Esophagus muscularis mucosa (tissue), 4 donors: ENCODE results near the gene HDAC4.
A peak's percentile ranks its signal among the peaks of the same experiment; 100 is the strongest.

Experiments
- EP300 ChIP-seq: sonication (generic); formaldehyde crosslinking; IDR thresholded peaks from one replicate; pipeline ENCODE4 v1.6.1; 2017; ENCODE audit warnings: antibody characterized with exemption
- POLR2A ChIP-seq: fragments of 450-650 bp; IDR thresholded peaks from one replicate; pipeline ENCODE4 v1.6.1; 2017; ENCODE audit warnings: antibody characterized with exemption, moderate library complexity, mild to moderate bottlenecking, low read depth
- TF ChIP-seq, protein P1 (sequence below), 3 experiments: fragments of 200-600 bp in 2 of 3; fragments of 450-650 bp in 1 of 3; sonication (generic) in 2 of 3; IDR thresholded peaks; one replicate each; pipeline ENCODE4 v1.5.1; 2017 to 2019; ENCODE audit warnings: antibody characterized with exemption in 3 of 3, mild to moderate bottlenecking in 2 of 3, moderate library complexity in 1 of 3

DNA sequence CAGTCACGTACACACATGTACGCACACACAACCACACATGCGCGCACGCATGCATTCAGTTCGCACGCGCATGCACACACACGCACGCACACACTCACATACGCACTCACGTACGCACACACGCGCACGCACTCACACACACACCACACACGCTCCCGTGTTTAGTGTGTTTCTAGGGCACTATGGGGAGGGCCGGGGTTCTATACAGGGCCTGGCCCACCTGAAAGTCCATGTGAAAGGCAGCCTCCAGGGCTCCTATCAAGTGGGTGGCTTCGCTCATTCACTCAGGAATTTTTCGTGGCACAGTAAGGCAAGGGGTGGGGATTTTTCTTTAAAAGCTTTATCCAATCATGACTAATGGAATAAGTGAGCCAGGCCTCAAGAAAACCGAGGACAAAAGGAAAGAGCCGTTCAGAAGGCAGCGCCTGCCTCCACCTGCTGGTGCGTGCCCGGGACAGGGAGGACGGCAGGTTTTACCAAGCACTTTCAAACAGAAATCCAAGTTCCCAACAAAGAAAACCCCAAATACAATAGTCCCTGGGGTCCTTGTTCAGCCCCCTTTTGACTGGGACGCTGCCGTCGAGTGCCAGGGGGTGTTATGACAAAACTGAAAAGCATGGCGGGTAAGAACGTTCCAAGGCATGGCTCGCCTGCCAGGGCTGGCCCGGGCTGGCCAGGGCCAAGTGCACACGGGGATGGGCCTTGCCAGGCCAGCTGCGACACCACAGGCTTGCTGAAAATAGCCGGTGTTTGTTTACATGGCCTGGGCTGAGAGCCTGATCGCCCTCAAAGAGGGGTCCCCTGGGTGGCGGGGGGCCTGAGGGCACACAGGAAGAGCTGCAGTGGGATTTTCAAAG, 110.0 kb downstream of the HDAC4 start:
- TF ChIP-seq EP300, result no peak
- no peak for TF ChIP-seq POLR2A
- TF ChIP-seq, protein P1, sequence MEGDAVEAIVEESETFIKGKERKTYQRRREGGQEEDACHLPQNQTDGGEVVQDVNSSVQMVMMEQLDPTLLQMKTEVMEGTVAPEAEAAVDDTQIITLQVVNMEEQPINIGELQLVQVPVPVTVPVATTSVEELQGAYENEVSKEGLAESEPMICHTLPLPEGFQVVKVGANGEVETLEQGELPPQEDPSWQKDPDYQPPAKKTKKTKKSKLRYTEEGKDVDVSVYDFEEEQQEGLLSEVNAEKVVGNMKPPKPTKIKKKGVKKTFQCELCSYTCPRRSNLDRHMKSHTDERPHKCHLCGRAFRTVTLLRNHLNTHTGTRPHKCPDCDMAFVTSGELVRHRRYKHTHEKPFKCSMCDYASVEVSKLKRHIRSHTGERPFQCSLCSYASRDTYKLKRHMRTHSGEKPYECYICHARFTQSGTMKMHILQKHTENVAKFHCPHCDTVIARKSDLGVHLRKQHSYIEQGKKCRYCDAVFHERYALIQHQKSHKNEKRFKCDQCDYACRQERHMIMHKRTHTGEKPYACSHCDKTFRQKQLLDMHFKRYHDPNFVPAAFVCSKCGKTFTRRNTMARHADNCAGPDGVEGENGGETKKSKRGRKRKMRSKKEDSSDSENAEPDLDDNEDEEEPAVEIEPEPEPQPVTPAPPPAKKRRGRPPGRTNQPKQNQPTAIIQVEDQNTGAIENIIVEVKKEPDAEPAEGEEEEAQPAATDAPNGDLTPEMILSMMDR (IDR thresholded peaks at IDR 0.05), result peak in 2 of 3 experiments; percentile 24 to 25
